IMR-90 (cell line): ENCODE data around the gene RFTN1. TPM values are rescaled to one million over a fixed set of nuclear protein-coding genes. Genes with fewer than 3 reads are reported as not detected.

ENCODE experiments used
- ATAC-seq: fragments of 200-7000 bp; cut with Tn5 transposase; 2 replicates; pipeline ENCODE4 v1.9.1; 2020; ENCODE audit warnings: low read depth, mild to moderate bottlenecking, moderate library complexity
- BruUV-seq: library from RNA; stranded (reverse); fragments of 400-500 nt; replicated peaks from 2 replicates; lab custom pipeline; 2021; lab: Mats Ljungman, UMichigan
- CTCF ChIA-PET: fragments of 300-600 bp; formaldehyde crosslinking; extraction: SDS; loops from one replicate; lab custom pipeline; 2021; ENCODE audit warnings: antibody characterized with exemption; lab: Yijun Ruan, JAX
- POLR2A ChIA-PET: fragments of 300-600 bp; sonication (Branson Sonifier 250); formaldehyde crosslinking; loops from one replicate; lab custom pipeline; 2022; ENCODE audit warnings: antibody characterized with exemption; ENCODE audit not compliant: unreplicated experiment; lab: Charles Lee
- DNase-seq: peaks from one replicate; pipeline ENCODE4 v3.0.0; 2013
- H2AFZ ChIP-seq: replicated peaks from 2 replicates; pipeline ENCODE3; 2013; ENCODE audit warnings: low read length, mild to moderate bottlenecking; ENCODE audit not compliant: poor library complexity
- H2AK5ac ChIP-seq: 2 replicates; pipeline ENCODE4 v1.6.1; 2013; ENCODE audit warnings: low read depth, low read length, inconsistent platforms
- H2AK9ac ChIP-seq: replicated peaks from 2 replicates; pipeline ENCODE3; 2013; ENCODE audit warnings: mild to moderate bottlenecking, low read depth, low read length, moderate library complexity; ENCODE audit not compliant: poor library complexity
- H2BK120ac ChIP-seq: 2 replicates; pipeline ENCODE4 v1.6.1; 2013; ENCODE audit warnings: low read depth, low read length, inconsistent platforms
- H2BK15ac ChIP-seq: 3 replicates; pipeline ENCODE4 v1.6.1; 2013; ENCODE audit warnings: low read depth, low read length, inconsistent platforms
- H2BK20ac ChIP-seq: 2 replicates; pipeline ENCODE4 v1.6.1; 2013; ENCODE audit warnings: low read depth, mild to moderate bottlenecking, inconsistent platforms, low read length, moderate library complexity
- H2BK5ac ChIP-seq: 2 replicates; pipeline ENCODE4 v1.6.1; 2013; ENCODE audit warnings: mild to moderate bottlenecking, low read depth, low read length, inconsistent platforms; ENCODE audit not compliant: poor library complexity, severe bottlenecking
- H3K14ac ChIP-seq: replicated peaks from 2 replicates; pipeline ENCODE4 v1.6.1; 2013; ENCODE audit warnings: low read depth, low read length, inconsistent platforms
- H3K18ac ChIP-seq: 2 replicates; pipeline ENCODE4 v1.6.1; 2013; ENCODE audit warnings: low read depth, low read length, control low read depth
- H3K23ac ChIP-seq: 2 replicates; pipeline ENCODE4 v1.6.1; 2013; ENCODE audit warnings: low read depth, low read length, inconsistent platforms
- H3K27ac ChIP-seq: 2 replicates; pipeline ENCODE4 v1.5.1; 2013; ENCODE audit warnings: mild to moderate bottlenecking, control low read depth, low read length; ENCODE audit not compliant: insufficient read depth
- H3K27me3 ChIP-seq: 2 replicates; pipeline ENCODE4 v1.6.1; 2013; ENCODE audit warnings: low read length; ENCODE audit not compliant: control insufficient read depth, insufficient read depth
- H3K36me3 ChIP-seq: 2 replicates; pipeline ENCODE4 v1.6.1; 2013; ENCODE audit warnings: low read length, mixed read lengths; ENCODE audit not compliant: control insufficient read depth, insufficient read depth
- H3K4ac ChIP-seq: 2 replicates; pipeline ENCODE4 v1.6.1; 2013; ENCODE audit warnings: low read depth, low read length, inconsistent platforms
- H3K4me1 ChIP-seq: 2 replicates; pipeline ENCODE4 v1.6.1; 2013; ENCODE audit warnings: low read length, mixed read lengths; ENCODE audit not compliant: control insufficient read depth, insufficient read depth
- H3K4me2 ChIP-seq: 2 replicates; pipeline ENCODE4 v1.6.1; 2013; ENCODE audit warnings: low read depth, mild to moderate bottlenecking, control low read depth, low read length, moderate library complexity
- H3K4me3 ChIP-seq: 2 replicates; pipeline ENCODE4 v1.5.1; 2013; ENCODE audit warnings: low read depth, mild to moderate bottlenecking, control low read depth, low read length, moderate library complexity; ENCODE audit not compliant: insufficient read depth
- H3K56ac ChIP-seq: 2 replicates; pipeline ENCODE4 v1.6.1; 2013; ENCODE audit warnings: low read length, inconsistent platforms; ENCODE audit not compliant: insufficient read depth; ENCODE audit errors: extremely low read depth
- H3K79me1 ChIP-seq, 2 experiments: 2 replicates each; pipeline ENCODE4 v1.6.1; 2013; ENCODE audit warnings: low read length in 2 of 2, inconsistent platforms in 1 of 2, low read depth in 1 of 2
- H3K9ac ChIP-seq: 2 replicates; pipeline ENCODE4 v1.6.1; 2013; ENCODE audit warnings: low read depth, low read length, control low read depth
- H3K9me1 ChIP-seq: 2 replicates; pipeline ENCODE4 v1.6.1; 2013; ENCODE audit warnings: low read length, inconsistent platforms; ENCODE audit not compliant: insufficient read depth
- H3K9me3 ChIP-seq: 2 replicates; pipeline ENCODE4 v1.6.1; 2013; ENCODE audit warnings: low read length; ENCODE audit not compliant: control insufficient read depth, insufficient read depth
- H4K20me1 ChIP-seq: 2 replicates; pipeline ENCODE4 v1.6.1; 2013; ENCODE audit warnings: low read length, inconsistent platforms; ENCODE audit not compliant: insufficient read depth
- H4K5ac ChIP-seq: 2 replicates; pipeline ENCODE4 v1.6.1; 2013; ENCODE audit warnings: mild to moderate bottlenecking, low read depth, low read length, control low read depth
- H4K8ac ChIP-seq, 2 experiments: 2 replicates each; pipeline ENCODE4 v1.6.1; 2013; ENCODE audit warnings: low read depth in 2 of 2, low read length in 2 of 2, control low read depth in 1 of 2, inconsistent platforms in 1 of 2
- H4K91ac ChIP-seq: 2 replicates; pipeline ENCODE4 v1.6.1; 2013; ENCODE audit warnings: low read depth, low read length, inconsistent platforms; ENCODE audit not compliant: insufficient read depth
- CHD1 ChIP-seq: IDR thresholded peaks from 2 replicates; pipeline ENCODE4 v1.6.1; 2012; ENCODE audit warnings: low read depth, low read length, improper control_type of control experiment
- CTCF ChIP-seq: conservative IDR thresholded peaks from 2 replicates; pipeline ENCODE4 v1.5.1; 2012; ENCODE audit warnings: mild to moderate bottlenecking, low read depth, low read length, improper control_type of control experiment
- ELK1 ChIP-seq: fragments of 150-350 bp; IDR thresholded peaks from 2 replicates; pipeline ENCODE4 v1.6.1; 2016; ENCODE audit warnings: low read depth, mild to moderate bottlenecking, low read length, moderate library complexity, borderline replicate concordance
- MAFK ChIP-seq: IDR thresholded peaks from 2 replicates; pipeline ENCODE4 v1.6.1; 2012; ENCODE audit warnings: low read depth, low read length, improper control_type of control experiment
- POLR2A ChIP-seq: IDR thresholded peaks from 2 replicates; pipeline ENCODE4 v1.6.1; 2012; ENCODE audit warnings: mild to moderate bottlenecking, low read depth, low read length
- RAD21 ChIP-seq: IDR thresholded peaks from 2 replicates; pipeline ENCODE4 v1.6.1; 2012; ENCODE audit warnings: low read length, improper control_type of control experiment
- RCOR1 ChIP-seq: IDR thresholded peaks from 2 replicates; pipeline ENCODE4 v1.6.1; 2012; ENCODE audit warnings: mild to moderate bottlenecking, low read length, improper control_type of control experiment; ENCODE audit not compliant: insufficient replicate concordance
- SMC3 ChIP-seq: fragments of 150-350 bp; IDR thresholded peaks from 2 replicates; pipeline ENCODE4 v1.6.1; 2016; ENCODE audit warnings: low read depth, mild to moderate bottlenecking, antibody characterized with exemption, low read length, moderate library complexity
- USF2 ChIP-seq: fragments of 150-350 bp; IDR thresholded peaks from 2 replicates; pipeline ENCODE4 v1.6.1; 2017; ENCODE audit warnings: mild to moderate bottlenecking, antibody characterized with exemption, low read length, low read depth
- WGBS, 2 experiments: methylation state at CpG; one replicate each; pipeline versions ENCODE4 v1.1.5 to v1.1.7; 2013; ENCODE audit warnings: missing lambda C conversion rate in 2 of 2; ENCODE audit not compliant: insufficient read length in 1 of 2; ENCODE audit errors: extremely low coverage in 2 of 2; 5-methylcytosine and 5-hydroxymethylcytosine counted together
- dilution Hi-C: fragments of 300-500 bp; cut with HindIII; formaldehyde crosslinking; loops from one replicate; pipeline ENCODE4 v1.14.3; 2018; ENCODE audit warnings: low sequenced_read_pairs; ENCODE audit not compliant: unreplicated experiment
- in situ Hi-C: fragments of 300-500 bp; cut with MboI; formaldehyde crosslinking; loops from 3 replicates; pipeline ENCODE4 v1.14.3; 2019; ENCODE audit warnings: low sequenced_read_pairs, inconsistent platforms, mixed read lengths
- intact Hi-C: fragments of 100-400 bp; cut with micrococcal nuclease; formaldehyde crosslinking; loops from 2 replicates; pipeline ENCODE4 v1.10.0; 2022
- polyA plus RNA-seq, 3 experiments: library from polyadenylated mRNA; depleted of rRNA; stranded (reverse); fragments of >200 nt; gene quantifications; 2 replicates each; pipeline ENCODE4 v1.2.3, GENCODE V29; 2012; ENCODE audit warnings: low replicate concordance in 1 of 3
- total RNA-seq: library from RNA; depleted of rRNA; stranded (reverse); fragments of >200 nt; gene quantifications from 2 replicates; pipeline ENCODE4 v1.2.3, GENCODE V29; 2012

RFTN1 gene
- total and polyA plus RNA-seq, 2 of the 4 experiments (the other 2 are of a cell fraction): 45.0 to 52.0 TPM

- Histone ChIP-seq H3K9me3 (peaks cover 4% of the 10 kb centered on the region), H3K23ac (no peak overlapping the region), H2AK9ac (no peak overlapping the region), H4K5ac (no peak overlapping the region), H2BK120ac (no peak overlapping the region), H4K91ac (no peak overlapping the region), H3K9ac (no peak overlapping the region), H3K4me1 (peaks cover 10% of the 10 kb centered on the region), H3K4me2 (no peak overlapping the region), H2AFZ (no peak overlapping the region), H3K56ac (no peak overlapping the region), H3K79me1 (peaks cover 63 to 85% of the 10 kb centered on the region in 2 experiments), H2BK15ac (no peak overlapping the region), H3K9me1 (peaks cover 33% of the 10 kb centered on the region), H2BK20ac (no peak overlapping the region), H3K27ac (no peak overlapping the region), H3K36me3 (peaks cover 26% of the 10 kb centered on the region), H3K4me3 (no peak overlapping the region), H3K27me3 (no peaks in the 10 kb centered on the region), H3K4ac (no peak overlapping the region), H2AK5ac (no peak overlapping the region), H3K14ac (no peak overlapping the region), H4K8ac (no peak overlapping the region), H3K18ac (no peak overlapping the region), H4K20me1 (peaks cover 21% of the 10 kb centered on the region), H2BK5ac (no peak overlapping the region)
- BruUV-seq: no TSS peak
- ChIA-PET POLR2A (no interaction called here), CTCF (no interaction called here)
- DNase-seq (no peak), ATAC-seq (no peak)
- in situ Hi-C loops (no loop called here), dilution Hi-C loops (no loop called here), intact Hi-C loops (no loop called here)
- TF ChIP-seq CHD1 (no peak), CTCF (no peak), USF2 (no peak), RAD21 (no peak), MAFK (no peak), ELK1 (no peak), SMC3 (no peak), RCOR1 (no peak), POLR2A (no peak)
- WGBS, 2 experiments: no CpG with 5 or more reads among the region's 1 CpG
These were observed 42.9 kb downstream of the RFTN1 start for GRCh38 chr3:16470590-16470989.
